ENCODE results near the gene LARGE1. TPM values are rescaled to one million over a fixed set of nuclear protein-coding genes. Genes with fewer than 3 reads are reported as not detected.

LARGE1 gene
- total RNA-seq = 0.39 and 0.89 TPM in 2 replicates

DNA sequence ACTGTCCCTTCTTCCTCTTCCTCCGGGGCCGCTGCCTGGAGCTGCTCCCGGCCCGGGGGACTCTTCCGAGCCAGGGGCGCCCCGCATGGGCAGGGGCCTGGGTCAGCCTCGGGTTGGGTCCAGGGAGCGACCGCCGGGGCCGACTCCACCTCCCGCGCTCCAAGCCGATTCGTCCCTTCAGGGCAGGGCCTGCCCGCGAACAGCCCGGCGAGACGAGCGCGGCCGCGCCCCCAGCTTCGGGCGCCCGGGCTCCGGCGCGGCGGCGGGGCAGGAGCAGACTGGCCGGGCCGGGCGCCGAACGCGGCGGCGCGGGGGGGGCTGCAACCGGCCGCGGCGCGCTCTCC, at the start of gene LARGE1:
TSS of gene LARGE1 (minus strand) at position 280 of the 344 bp plus-strand sequence.
- DNase-seq (ENCODE audit: low spot score) = no peak
- H3K27me3 Mint-ChIP-seq (ENCODE audit: low read depth) = peaks cover 47% of the 10 kb centered on the region

DNA sequence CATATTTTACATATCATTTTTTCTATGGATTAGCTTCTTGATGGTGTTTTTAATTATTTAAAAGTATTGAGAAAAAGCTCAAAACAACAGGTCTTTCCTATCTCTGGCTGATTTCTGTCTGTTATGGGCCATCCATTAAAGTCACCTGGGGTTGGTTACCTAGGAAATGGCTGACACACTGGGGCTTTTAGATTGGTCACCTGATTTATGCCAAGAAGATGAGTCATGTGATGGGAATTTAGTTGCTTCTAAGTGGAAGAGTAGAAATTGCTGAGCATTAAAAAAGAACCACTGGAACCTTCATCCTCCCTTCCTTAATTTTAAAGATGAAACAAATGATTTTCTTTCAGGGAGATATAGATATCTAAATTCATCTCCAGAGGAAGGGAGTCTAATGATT, 48.8 kb upstream of the LARGE1 start:
- no peak for DNase-seq (ENCODE audit: low spot score)
- no peak overlapping the region for H3K4me3 Mint-ChIP-seq (ENCODE audit: low read depth)
- H3K36me3 Mint-ChIP-seq (ENCODE audit: low read depth) = no peaks in the 10 kb centered on the region
- intact Hi-C loops (cut with micrococcal nuclease) = no loop called here
- H3K27ac Mint-ChIP-seq = no peak overlapping the region
- no peaks in the 10 kb centered on the region for H3K27me3 Mint-ChIP-seq (ENCODE audit: low read depth)
- no peaks in the 10 kb centered on the region for H3K4me1 Mint-ChIP-seq (ENCODE audit: low read depth)
- peaks cover 13% of the 10 kb centered on the region for H3K9me3 Mint-ChIP-seq

More for the DNA sequence above, at the start of gene LARGE1:
- intact Hi-C loops (cut with micrococcal nuclease) = loop anchor here (5.0 kb wide), 1 partner anchor 1102 kb away; no protein-coding TSS in a partner anchor
- Mint-ChIP-seq H3K9me3 (no peaks in the 10 kb centered on the region), H3K4me1 (ENCODE audit: low read depth) (peaks cover 5% of the 10 kb centered on the region), H3K27ac (no peak within 1 kb of the TSS), H3K36me3 (ENCODE audit: low read depth) (no peaks in the 10 kb centered on the region), H3K4me3 (ENCODE audit: low read depth) (peak within 1 kb of the TSS; percentile 60)

DNA sequence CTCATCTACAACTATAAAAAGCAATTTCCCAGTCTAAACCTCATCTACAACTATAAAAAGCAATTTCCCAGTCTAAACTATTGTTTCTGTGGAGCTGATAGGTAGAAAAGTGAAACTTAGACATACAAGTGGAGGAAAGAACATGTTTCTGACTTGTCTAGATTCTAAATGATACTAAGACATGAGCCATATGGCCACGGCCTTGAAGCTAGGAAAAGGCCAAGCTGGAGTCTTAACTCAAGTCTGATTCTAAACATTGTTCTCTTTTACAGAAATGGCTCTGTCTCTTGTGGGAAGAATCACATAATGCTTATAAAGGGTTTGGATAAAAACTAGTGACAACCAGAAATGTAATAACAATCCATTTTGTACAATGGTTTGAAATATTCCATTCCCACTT, 43.8 kb upstream of the LARGE1 start:
- Mint-ChIP-seq H3K4me1 (ENCODE audit: low read depth) (no peaks in the 10 kb centered on the region), H3K27me3 (ENCODE audit: low read depth) (no peaks in the 10 kb centered on the region), H3K9me3 (peaks cover 17% of the 10 kb centered on the region), H3K36me3 (ENCODE audit: low read depth) (no peaks in the 10 kb centered on the region), H3K4me3 (ENCODE audit: low read depth) (no peak overlapping the region), H3K27ac (no peak overlapping the region)
- intact Hi-C loops (cut with micrococcal nuclease) = no loop called here
- no peak for DNase-seq (ENCODE audit: low spot score)

DNA sequence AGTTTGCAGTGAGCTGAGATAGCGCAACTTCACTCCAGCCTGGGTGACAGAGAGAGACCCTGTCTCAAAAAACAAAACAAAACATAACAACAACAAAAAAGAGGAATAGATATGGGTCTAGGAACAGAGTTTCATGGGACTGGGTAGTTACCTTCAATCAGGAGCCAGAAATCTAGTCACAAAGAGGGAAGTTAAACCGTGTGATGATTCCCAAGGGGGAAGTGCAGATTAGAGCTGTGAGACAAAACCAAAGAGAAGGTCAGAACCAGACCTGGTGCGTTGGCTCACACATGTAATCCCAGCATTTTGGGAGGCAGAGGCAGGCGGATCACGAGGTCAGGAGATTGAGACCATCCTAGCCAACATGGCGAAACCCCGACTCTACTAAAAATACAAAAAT, 42.1 kb upstream of the LARGE1 start:
- Mint-ChIP-seq H3K9me3 (peaks cover 17% of the 10 kb centered on the region), H3K27me3 (ENCODE audit: low read depth) (no peaks in the 10 kb centered on the region), H3K4me3 (ENCODE audit: low read depth) (no peak overlapping the region), H3K27ac (no peak overlapping the region), H3K36me3 (ENCODE audit: low read depth) (no peaks in the 10 kb centered on the region), H3K4me1 (ENCODE audit: low read depth) (no peaks in the 10 kb centered on the region)
- DNase-seq (ENCODE audit: low spot score) = no peak
- intact Hi-C loops (cut with micrococcal nuclease) = no loop called here

DNA sequence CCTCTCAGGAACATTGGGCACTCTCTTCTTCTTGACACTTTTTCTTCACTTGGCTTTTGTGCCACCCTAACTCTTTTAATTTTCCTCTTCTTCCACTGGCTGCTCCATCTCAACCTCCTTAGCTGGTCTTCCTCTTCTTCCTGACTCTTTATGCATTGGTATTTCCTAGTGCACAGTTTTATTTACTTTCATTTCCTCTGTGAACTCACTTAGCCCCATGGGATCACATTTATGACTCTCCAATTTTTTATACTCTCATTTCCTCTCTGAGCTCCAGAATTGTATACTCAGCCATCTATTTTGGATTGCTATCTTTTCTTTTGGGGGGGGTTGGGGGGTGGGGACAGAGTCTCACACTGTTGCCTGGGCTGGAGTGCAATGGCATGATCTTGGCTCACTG, 38.5 kb upstream of the LARGE1 start:
- intact Hi-C loops (cut with micrococcal nuclease) = no loop called here
- Mint-ChIP-seq H3K9me3 (peaks cover 14% of the 10 kb centered on the region), H3K36me3 (ENCODE audit: low read depth) (no peaks in the 10 kb centered on the region), H3K27me3 (ENCODE audit: low read depth) (no peaks in the 10 kb centered on the region), H3K4me3 (ENCODE audit: low read depth) (no peak overlapping the region), H3K4me1 (ENCODE audit: low read depth) (no peaks in the 10 kb centered on the region), H3K27ac (no peak overlapping the region)
- DNase-seq (ENCODE audit: low spot score) = no peak

DNA sequence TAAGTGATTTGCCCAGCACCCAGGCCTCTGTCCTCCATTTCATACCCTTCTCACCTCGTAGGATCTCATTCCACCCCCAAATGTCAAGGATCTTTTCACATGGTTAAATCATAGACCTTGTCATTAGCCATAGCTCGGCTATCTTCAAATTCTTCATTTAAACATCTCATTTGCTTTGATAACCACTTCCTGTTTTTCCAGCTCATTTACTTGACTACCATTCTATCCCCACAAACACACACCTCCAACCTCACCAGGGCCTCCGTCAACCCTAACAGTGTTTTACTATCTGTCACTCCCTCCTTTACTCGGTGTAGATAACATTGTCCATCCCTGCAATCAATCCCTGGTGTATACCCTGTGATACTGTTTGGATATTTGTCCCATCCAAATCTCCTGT, 36.8 kb upstream of the LARGE1 start:
- intact Hi-C loops (cut with micrococcal nuclease) = no loop called here
- Mint-ChIP-seq H3K36me3 (ENCODE audit: low read depth) (no peaks in the 10 kb centered on the region), H3K4me3 (ENCODE audit: low read depth) (no peak overlapping the region), H3K4me1 (ENCODE audit: low read depth) (no peaks in the 10 kb centered on the region), H3K27me3 (ENCODE audit: low read depth) (no peaks in the 10 kb centered on the region), H3K9me3 (peaks cover 22% of the 10 kb centered on the region), H3K27ac (no peak overlapping the region)
- no peak for DNase-seq (ENCODE audit: low spot score)

DNA sequence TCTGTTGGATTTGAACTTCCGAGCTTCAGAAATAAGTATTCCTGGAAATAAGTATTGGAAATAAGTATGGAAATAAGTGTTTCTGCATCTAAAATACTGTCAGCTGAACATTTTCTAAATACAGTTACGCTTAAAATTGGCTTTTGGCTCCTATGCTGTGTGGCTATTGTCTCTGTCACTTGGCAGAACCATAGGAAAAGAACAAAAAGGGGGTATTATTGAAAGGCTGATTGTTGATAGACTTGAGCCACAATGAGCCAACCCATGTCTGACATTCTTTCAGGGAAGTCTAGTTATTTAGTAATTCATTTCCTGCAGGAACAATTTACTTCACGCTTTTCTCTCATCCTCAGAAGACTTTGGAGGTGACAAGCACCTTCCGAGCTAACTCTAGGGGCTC, 32.5 kb upstream of the LARGE1 start:
- H3K27ac Mint-ChIP-seq = no peak overlapping the region
- H3K27me3 Mint-ChIP-seq (ENCODE audit: low read depth) = no peaks in the 10 kb centered on the region
- no peak overlapping the region for H3K4me3 Mint-ChIP-seq (ENCODE audit: low read depth)
- DNase-seq (ENCODE audit: low spot score) = no peak
- H3K4me1 Mint-ChIP-seq (ENCODE audit: low read depth) = no peaks in the 10 kb centered on the region
- intact Hi-C loops (cut with micrococcal nuclease) = no loop called here
- H3K9me3 Mint-ChIP-seq = peaks cover 32% of the 10 kb centered on the region
- H3K36me3 Mint-ChIP-seq (ENCODE audit: low read depth) = no peaks in the 10 kb centered on the region

DNA sequence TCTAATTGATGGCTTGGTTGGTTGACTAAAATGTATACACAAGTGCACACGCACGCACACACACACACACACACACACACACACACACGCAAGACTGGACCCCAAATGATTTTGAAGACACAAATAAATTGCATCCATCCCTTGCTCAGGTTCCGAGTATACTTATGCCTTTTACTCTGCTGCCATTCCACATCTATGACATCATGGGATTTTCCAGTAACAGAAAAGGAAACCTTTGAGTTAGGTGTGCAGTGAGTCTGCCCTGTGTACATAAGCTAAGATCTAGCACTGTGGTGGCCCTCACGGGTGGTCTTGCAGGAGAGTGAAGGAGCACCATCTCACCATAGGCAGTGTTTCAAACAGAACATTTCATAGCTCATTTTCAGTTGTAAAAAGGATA, 20.5 kb upstream of the LARGE1 start:
- intact Hi-C loops (cut with micrococcal nuclease) = no loop called here
- Mint-ChIP-seq H3K9me3 (peaks cover 19% of the 10 kb centered on the region), H3K4me3 (ENCODE audit: low read depth) (no peak overlapping the region), H3K27ac (no peak overlapping the region), H3K36me3 (ENCODE audit: low read depth) (no peaks in the 10 kb centered on the region), H3K27me3 (ENCODE audit: low read depth) (no peaks in the 10 kb centered on the region), H3K4me1 (ENCODE audit: low read depth) (no peaks in the 10 kb centered on the region)
- no peak for DNase-seq (ENCODE audit: low spot score)

DNA sequence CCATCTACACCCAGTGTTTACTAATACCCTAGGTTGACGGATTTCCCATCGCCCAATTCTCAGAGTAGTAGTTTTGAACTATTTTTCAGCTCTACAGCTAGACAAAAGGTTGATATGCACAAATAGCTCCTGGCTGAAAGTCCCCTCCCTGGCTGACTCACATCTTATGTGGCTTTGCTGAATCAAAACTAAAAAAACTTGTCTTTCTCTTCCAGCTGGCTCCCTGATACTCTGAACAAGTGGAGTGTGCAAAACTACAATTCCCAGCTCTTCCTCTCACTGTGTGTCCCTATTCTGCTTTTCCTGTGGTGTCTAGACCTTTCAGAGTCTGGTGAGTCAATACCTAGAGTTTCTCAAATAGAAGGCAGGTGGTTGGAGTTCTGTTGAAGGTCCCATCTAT, 12.7 kb upstream of the LARGE1 start:
- no peaks in the 10 kb centered on the region for H3K36me3 Mint-ChIP-seq (ENCODE audit: low read depth)
- H3K4me3 Mint-ChIP-seq (ENCODE audit: low read depth) = no peak overlapping the region
- no peak overlapping the region for H3K27ac Mint-ChIP-seq
- H3K4me1 Mint-ChIP-seq (ENCODE audit: low read depth) = no peaks in the 10 kb centered on the region
- intact Hi-C loops (cut with micrococcal nuclease) = no loop called here
- H3K9me3 Mint-ChIP-seq = peaks cover 7% of the 10 kb centered on the region
- no peaks in the 10 kb centered on the region for H3K27me3 Mint-ChIP-seq (ENCODE audit: low read depth)
- DNase-seq (ENCODE audit: low spot score) = no peak

DNA sequence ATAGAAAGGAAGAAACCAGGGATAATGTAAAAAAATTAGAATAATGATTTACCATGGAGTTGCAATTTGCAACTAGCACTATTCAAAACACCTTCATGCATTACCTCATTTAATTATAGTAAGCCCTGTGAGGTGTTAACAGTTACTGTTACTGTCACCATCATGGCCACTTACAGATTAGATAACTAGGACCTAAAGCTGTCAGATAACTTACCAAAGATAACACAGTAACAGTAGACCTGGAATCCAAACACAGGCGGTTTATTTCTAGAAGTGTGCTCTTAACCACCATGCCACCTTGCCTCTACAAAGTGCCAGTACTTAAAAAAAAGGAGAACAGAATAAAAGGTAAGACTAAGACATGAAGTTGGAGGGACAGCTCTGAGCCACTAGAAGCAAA, 11.1 kb upstream of the LARGE1 start:
- H3K4me3 Mint-ChIP-seq (ENCODE audit: low read depth) = no peak overlapping the region
- H3K27me3 Mint-ChIP-seq (ENCODE audit: low read depth) = no peaks in the 10 kb centered on the region
- no peaks in the 10 kb centered on the region for H3K4me1 Mint-ChIP-seq (ENCODE audit: low read depth)
- DNase-seq (ENCODE audit: low spot score) = no peak
- H3K27ac Mint-ChIP-seq = no peak overlapping the region
- intact Hi-C loops (cut with micrococcal nuclease) = no loop called here
- H3K36me3 Mint-ChIP-seq (ENCODE audit: low read depth) = no peaks in the 10 kb centered on the region
- H3K9me3 Mint-ChIP-seq = peaks cover 7% of the 10 kb centered on the region

DNA sequence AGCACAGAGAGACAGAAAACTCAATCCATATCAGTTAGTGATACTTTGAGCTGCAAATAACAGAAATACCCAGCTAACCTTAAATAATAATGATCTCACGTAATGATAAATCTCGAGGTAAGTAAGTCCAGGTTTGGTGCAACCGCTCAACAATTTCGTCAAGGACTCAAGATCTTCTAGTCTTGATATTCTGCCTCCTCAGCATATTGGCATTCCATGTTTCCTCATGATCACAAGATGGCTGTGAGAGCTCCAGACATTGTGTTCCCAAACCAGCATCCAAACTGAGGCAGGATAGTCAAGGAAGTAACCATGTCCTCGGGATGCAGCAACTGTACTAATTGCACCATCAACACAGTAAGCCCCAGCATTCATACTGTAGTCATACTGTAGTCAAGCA, 7.5 kb upstream of the LARGE1 start:
- H3K4me1 Mint-ChIP-seq (ENCODE audit: low read depth) = peaks cover 2% of the 10 kb centered on the region
- H3K4me3 Mint-ChIP-seq (ENCODE audit: low read depth) = no peak overlapping the region
- H3K27ac Mint-ChIP-seq = no peak overlapping the region
- intact Hi-C loops (cut with micrococcal nuclease) = no loop called here
- no peaks in the 10 kb centered on the region for H3K9me3 Mint-ChIP-seq
- DNase-seq (ENCODE audit: low spot score) = no peak
- H3K27me3 Mint-ChIP-seq (ENCODE audit: low read depth) = peaks cover 15% of the 10 kb centered on the region
- no peaks in the 10 kb centered on the region for H3K36me3 Mint-ChIP-seq (ENCODE audit: low read depth)

DNA sequence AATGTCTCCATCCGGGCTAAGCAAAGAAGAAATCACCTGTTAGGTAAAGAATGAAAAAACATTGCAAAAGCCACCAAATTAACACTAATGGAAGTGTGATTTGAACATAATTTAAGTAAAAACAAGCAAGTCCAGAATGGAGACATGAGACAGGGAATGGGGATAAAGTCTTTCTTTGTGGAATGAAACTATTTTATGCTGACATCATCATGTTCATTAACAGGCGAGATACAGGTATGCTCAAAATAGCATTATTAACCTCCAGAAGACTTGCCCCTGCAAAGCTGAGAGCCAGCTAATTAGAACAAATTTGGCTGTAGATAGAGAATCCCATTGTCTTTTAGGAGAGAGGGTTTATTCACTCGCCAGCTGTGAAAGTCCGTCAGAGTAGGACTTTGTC, 4.9 kb upstream of the LARGE1 start:
- Mint-ChIP-seq H3K4me1 (ENCODE audit: low read depth) (peaks cover 5% of the 10 kb centered on the region), H3K27ac (no peak overlapping the region), H3K36me3 (ENCODE audit: low read depth) (no peaks in the 10 kb centered on the region), H3K4me3 (ENCODE audit: low read depth) (no peak overlapping the region), H3K9me3 (no peaks in the 10 kb centered on the region), H3K27me3 (ENCODE audit: low read depth) (peaks cover 24% of the 10 kb centered on the region)
- DNase-seq (ENCODE audit: low spot score) = no peak
- intact Hi-C loops (cut with micrococcal nuclease) = no loop called here

DNA sequence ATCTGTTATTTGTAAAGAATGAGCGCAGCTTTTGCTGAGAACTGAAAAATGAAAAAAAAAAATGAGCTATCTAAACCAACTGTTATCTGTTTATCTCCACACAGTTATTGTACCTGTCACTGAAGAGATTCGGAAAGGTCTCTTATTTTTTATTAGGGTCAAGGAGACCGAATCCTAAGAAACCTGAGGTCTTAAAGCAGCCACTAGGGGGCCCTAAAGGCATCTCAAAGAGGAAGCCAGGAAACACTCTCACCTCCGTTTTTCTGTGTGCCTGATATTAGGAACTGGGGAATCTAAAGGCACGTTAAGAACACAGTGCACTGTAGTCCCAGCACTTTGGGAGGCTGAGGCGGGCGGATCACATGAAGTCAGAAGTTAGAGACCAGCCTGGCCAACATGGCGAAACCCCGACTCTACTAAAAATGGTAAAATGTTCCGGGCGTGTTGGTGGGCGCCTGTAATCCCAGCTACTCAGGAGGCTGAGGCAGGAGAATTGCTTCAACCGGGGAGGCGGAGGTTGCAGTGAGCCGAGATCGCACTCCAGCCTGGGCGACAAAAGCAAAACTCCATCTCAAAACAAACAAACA, 3.5 kb upstream of the LARGE1 start:
- DNase-seq (ENCODE audit: low spot score) = no peak
- Mint-ChIP-seq H3K4me3 (ENCODE audit: low read depth) (no peak overlapping the region), H3K27me3 (ENCODE audit: low read depth) (peaks cover 32% of the 10 kb centered on the region), H3K4me1 (ENCODE audit: low read depth) (peaks cover 5% of the 10 kb centered on the region), H3K9me3 (no peaks in the 10 kb centered on the region), H3K36me3 (ENCODE audit: low read depth) (no peaks in the 10 kb centered on the region), H3K27ac (no peak overlapping the region)
- intact Hi-C loops (cut with micrococcal nuclease) = loop anchor here (5.0 kb wide), 1 partner anchor 1099 kb away; no protein-coding TSS in a partner anchor

DNA sequence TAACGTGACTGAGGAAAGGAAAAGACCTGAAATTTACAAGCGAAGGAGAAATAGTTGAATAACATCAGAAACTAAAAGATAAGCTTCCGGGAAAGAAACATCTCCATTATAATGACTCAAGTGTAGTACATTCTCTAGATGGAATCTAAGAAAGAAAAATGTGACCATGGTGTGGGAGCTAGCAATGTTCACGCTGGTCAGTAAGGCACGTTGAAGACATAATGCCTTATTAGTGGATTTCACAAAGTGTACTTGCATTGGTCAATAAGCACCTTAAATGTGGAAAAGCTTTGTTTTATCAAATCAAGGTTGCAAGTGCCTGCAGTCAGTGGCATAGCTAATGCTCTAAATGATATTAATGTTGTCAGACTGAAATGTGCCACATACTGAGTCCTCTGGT, 2.8 kb upstream of the LARGE1 start:
- peaks cover 39% of the 10 kb centered on the region for H3K27me3 Mint-ChIP-seq (ENCODE audit: low read depth)
- no peaks in the 10 kb centered on the region for H3K9me3 Mint-ChIP-seq
- H3K4me1 Mint-ChIP-seq (ENCODE audit: low read depth) = peaks cover 5% of the 10 kb centered on the region
- no peaks in the 10 kb centered on the region for H3K36me3 Mint-ChIP-seq (ENCODE audit: low read depth)
- intact Hi-C loops (cut with micrococcal nuclease) = loop anchor here (5.0 kb wide), 1 partner anchor 1099 kb away; no protein-coding TSS in a partner anchor
- H3K4me3 Mint-ChIP-seq (ENCODE audit: low read depth) = peak overlapping the region; percentile 65
- no peak for DNase-seq (ENCODE audit: low spot score)
- no peak overlapping the region for H3K27ac Mint-ChIP-seq
